Endothelial cell of umbilical vein (primary cell): Measurements from ENCODE around the gene TMEM237.
"Not testable (repeated sequence)": the region's sequence is repeated elsewhere in the genome, so short reads cannot be mapped to it uniquely, and the experiment has no call there.

Experiments used
- CTCF ChIP-seq, 2 donors: IDR thresholded peaks; 1 replicate in 1 of 2; 2 replicates in 1 of 2; pipeline ENCODE4 v1.5.1; 2011; ENCODE audit warnings: low read length in 2 of 2, mild to moderate bottlenecking in 2 of 2, moderate library complexity in 2 of 2, control low read depth in 1 of 2, inconsistent platforms in 1 of 2, low read depth in 1 of 2; ENCODE audit not compliant: insufficient read depth in 1 of 2; ENCODE audit errors: extremely low read depth in 1 of 2
- EZH2 ChIP-seq: IDR thresholded peaks from 2 replicates; pipeline ENCODE4 v1.6.1; 2012; ENCODE audit warnings: borderline replicate concordance, low read depth, mild to moderate bottlenecking, moderate library complexity, low read length, inconsistent platforms; ENCODE audit not compliant: severe bottlenecking
- MYC ChIP-seq: IDR thresholded peaks from one replicate; pipeline ENCODE4 v1.6.1; 2011; ENCODE audit warnings: mild to moderate bottlenecking, low read depth, low read length
- POLR2A ChIP-seq: IDR thresholded peaks from 2 replicates; pipeline ENCODE4 v1.6.1; 2012; ENCODE audit warnings: low read depth, mild to moderate bottlenecking, control low read depth, low read length
- POLR2AphosphoS5 ChIP-seq: IDR thresholded peaks from 2 replicates; pipeline ENCODE4 v1.6.1; 2012; ENCODE audit warnings: low read depth, mild to moderate bottlenecking, control low read depth, low read length, moderate library complexity; ENCODE audit not compliant: insufficient read depth
- TF ChIP-seq, protein P1 (sequence below): IDR thresholded peaks from 2 replicates; pipeline ENCODE4 v1.6.1; 2011; ENCODE audit not compliant: insufficient read depth, insufficient read length

GRCh38 chr2:201671205-201671604, 27.9 kb upstream of the TMEM237 start:
- not testable (repeated sequence) for TF ChIP-seq CTCF (IDR thresholded peaks at IDR 0.05; ENCODE audit: extremely low read depth in 1 of 2, insufficient read depth in 1 of 2, low read depth in 1 of 2, low read length in 2 of 2); POLR2A; EZH2; MYC; POLR2AphosphoS5
- TF ChIP-seq, protein P1, sequence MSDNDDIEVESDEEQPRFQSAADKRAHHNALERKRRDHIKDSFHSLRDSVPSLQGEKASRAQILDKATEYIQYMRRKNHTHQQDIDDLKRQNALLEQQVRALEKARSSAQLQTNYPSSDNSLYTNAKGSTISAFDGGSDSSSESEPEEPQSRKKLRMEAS = not testable (repeated sequence)
